Neural cell (in vitro differentiated cells): Measurements from ENCODE around the gene MAP2. TPM values are rescaled to one million over a fixed set of nuclear protein-coding genes. Genes with fewer than 3 reads are reported as not detected.

Experiments
- H2AFZ ChIP-seq: fragments of 200-600, 300-800 bp; sonication (generic), shearing (Covaris generic); 2 replicates; pipeline ENCODE4 v1.6.0; 2014; ENCODE audit warnings: low read depth, mild to moderate bottlenecking, antibody characterized with exemption, low read length, moderate library complexity
- H3F3A ChIP-seq: fragments of 200-600 bp; shearing (Covaris generic); 2 replicates; pipeline ENCODE4 v1.6.1; 2016; ENCODE audit warnings: mild to moderate bottlenecking, moderate library complexity, mixed read lengths, antibody characterized with exemption, low read length; ENCODE audit not compliant: insufficient read depth, poor library complexity, severe bottlenecking
- H3K27ac ChIP-seq: fragments of 200-600, 300-800 bp; sonication (generic), shearing (Covaris generic); 2 replicates; pipeline ENCODE4 v1.5.1; 2014; ENCODE audit warnings: mild to moderate bottlenecking, low read length, moderate library complexity
- H3K27me3 ChIP-seq: fragments of 300-800, 200-600 bp; sonication (generic), shearing (Covaris generic); 2 replicates; pipeline ENCODE4 v1.6.0; 2014; ENCODE audit warnings: mild to moderate bottlenecking, low read depth, low read length, moderate library complexity; ENCODE audit not compliant: insufficient read depth
- H3K36me3 ChIP-seq: fragments of 300-800, 200-600 bp; sonication (generic), shearing (Covaris generic); 2 replicates; pipeline ENCODE4 v1.5.1; 2014; ENCODE audit warnings: mild to moderate bottlenecking, antibody characterized with exemption, low read length, moderate library complexity; ENCODE audit not compliant: insufficient read depth
- H3K4me2 ChIP-seq: fragments of 300-800, 200-600 bp; sonication (generic), shearing (Covaris generic); 2 replicates; pipeline ENCODE4 v1.6.0; 2014; ENCODE audit warnings: mild to moderate bottlenecking, low read length
- H3K4me3 ChIP-seq: fragments of 300-800, 200-600 bp; sonication (generic), shearing (Covaris generic); 2 replicates; pipeline ENCODE4 v1.5.1; 2014; ENCODE audit warnings: mild to moderate bottlenecking, low read length, moderate library complexity
- H3K79me2 ChIP-seq: fragments of 200-600 bp; shearing (Covaris generic); replicated peaks from 2 replicates; pipeline ENCODE4 v1.6.0; 2014; ENCODE audit warnings: mild to moderate bottlenecking, low read length, moderate library complexity; ENCODE audit not compliant: insufficient read depth
- H3K9ac ChIP-seq: fragments of 300-800, 200-600 bp; sonication (generic), shearing (Covaris generic); 2 replicates; pipeline ENCODE4 v1.6.1; 2016; ENCODE audit warnings: mild to moderate bottlenecking, low read length, mixed read lengths
- H3K9me2 ChIP-seq: fragments of 200-600 bp; shearing (Covaris generic); 2 replicates; pipeline ENCODE4 v1.6.1; 2016; ENCODE audit warnings: mild to moderate bottlenecking, low read length, mixed read lengths; ENCODE audit not compliant: insufficient read depth
- H3K9me3 ChIP-seq: fragments of 200-600, 300-800 bp; sonication (generic), shearing (Covaris generic); 2 replicates; pipeline ENCODE4 v1.6.1; 2016; ENCODE audit warnings: mild to moderate bottlenecking, mixed run types, low read length, moderate library complexity, mixed read lengths
- H4K20me1 ChIP-seq: fragments of 200-600 bp; shearing (Covaris generic); 2 replicates; pipeline ENCODE4 v1.6.1; 2016; ENCODE audit warnings: mild to moderate bottlenecking, mixed run types; ENCODE audit not compliant: insufficient read depth
- CTCF ChIP-seq: fragments of 450-650 bp; IDR thresholded peaks from 2 replicates; pipeline ENCODE4 v1.5.1; 2014; ENCODE audit warnings: antibody characterized with exemption, mild to moderate bottlenecking, moderate library complexity; ENCODE audit not compliant: poor library complexity, severe bottlenecking
- EP300 ChIP-seq: fragments of 450-650 bp; conservative IDR thresholded peaks from 2 replicates; pipeline ENCODE4 v1.6.1; 2014; ENCODE audit warnings: antibody characterized with exemption, mild to moderate bottlenecking, moderate library complexity; ENCODE audit not compliant: poor library complexity, severe bottlenecking
- EZH2 ChIP-seq: fragments of 200-600, 300-800 bp; shearing (Covaris generic), sonication (generic); IDR thresholded peaks from 2 replicates; pipeline ENCODE4 v1.6.1; 2014; ENCODE audit warnings: antibody characterized with exemption, low read length, borderline replicate concordance, mild to moderate bottlenecking; ENCODE audit not compliant: insufficient read depth, poor library complexity, severe bottlenecking
- MXI1 ChIP-seq: fragments of 450-650 bp; conservative IDR thresholded peaks from 2 replicates; pipeline ENCODE4 v1.6.1; 2014; ENCODE audit warnings: antibody characterized with exemption, mild to moderate bottlenecking; ENCODE audit not compliant: poor library complexity, severe bottlenecking
- POLR2AphosphoS5 ChIP-seq: IDR thresholded peaks from 2 replicates; pipeline ENCODE4 v1.6.1; 2012
- RAD21 ChIP-seq: fragments of 450-650 bp; conservative IDR thresholded peaks from 2 replicates; pipeline ENCODE4 v1.6.1; 2014; ENCODE audit warnings: antibody characterized with exemption, mild to moderate bottlenecking, moderate library complexity
- REST ChIP-seq: IDR thresholded peaks from 2 replicates; pipeline ENCODE4 v1.6.1; 2012; ENCODE audit warnings: borderline replicate concordance
- SMC3 ChIP-seq: fragments of 450-650 bp; conservative IDR thresholded peaks from 2 replicates; pipeline ENCODE4 v1.6.1; 2014; ENCODE audit warnings: antibody characterized with exemption, mild to moderate bottlenecking, moderate library complexity; ENCODE audit not compliant: poor library complexity
- TAF1 ChIP-seq: IDR thresholded peaks from 2 replicates; pipeline ENCODE4 v1.6.1; 2012; ENCODE audit warnings: low read depth
- polyA plus RNA-seq: library from polyadenylated mRNA; depleted of rRNA; stranded (reverse); fragments of >200 nt; gene quantifications from 2 replicates; pipeline ENCODE4 v1.2.3, GENCODE V29; 2014

Gene MAP2
- polyA plus RNA-seq, 1 donor from 2014 or later: 450 TPM

GRCh38 chr2:209498614-209499013 is 74.8 kb downstream of the MAP2 start:
- peaks cover 5% of the 10 kb centered on the region for H3F3A ChIP-seq
- H3K36me3 ChIP-seq: no peaks in the 10 kb centered on the region
- no peaks in the 10 kb centered on the region for H3K27me3 ChIP-seq
- no peak overlapping the region for H3K4me2 ChIP-seq
- no peak overlapping the region for H3K9ac ChIP-seq
- peaks cover 42% of the 10 kb centered on the region for H3K79me2 ChIP-seq
- no peak overlapping the region for H3K4me3 ChIP-seq
- no peak overlapping the region for H3K27ac ChIP-seq
- TF ChIP-seq TAF1 (no peak), EZH2 (no peak), REST (no peak), POLR2AphosphoS5 (no peak), MXI1 (no peak), RAD21 (no peak), CTCF (no peak), EP300 (no peak), SMC3 (no peak)
- no peaks in the 10 kb centered on the region for H4K20me1 ChIP-seq
- H2AFZ ChIP-seq: no peak overlapping the region
- no peaks in the 10 kb centered on the region for H3K9me2 ChIP-seq
- H3K9me3 ChIP-seq: no peaks in the 10 kb centered on the region

DNA sequence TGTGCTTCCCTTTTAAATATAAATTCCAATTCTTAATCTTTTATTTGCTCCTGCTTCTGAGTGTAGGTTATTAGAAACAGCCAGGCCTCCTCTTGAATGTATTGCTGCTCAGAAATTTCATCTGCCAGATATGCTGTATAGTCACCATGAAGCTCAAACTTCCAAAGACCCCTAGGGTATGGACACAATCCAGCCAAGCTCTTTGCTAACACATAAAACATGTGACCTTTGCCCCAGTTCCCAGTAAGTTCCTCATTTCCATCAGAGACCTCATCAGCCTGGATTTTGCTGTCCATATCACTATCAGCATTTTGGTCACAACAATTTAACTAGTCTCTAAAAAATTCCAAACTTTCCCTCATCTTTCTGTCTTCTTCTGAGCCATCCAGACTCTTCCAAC is 75.2 kb downstream of the MAP2 start:
- H3K79me2 ChIP-seq: peaks cover 44% of the 10 kb centered on the region
- no peak overlapping the region for H3K4me2 ChIP-seq
- no peak overlapping the region for H3K27ac ChIP-seq
- no peaks in the 10 kb centered on the region for H4K20me1 ChIP-seq
- H3F3A ChIP-seq: peaks cover 5% of the 10 kb centered on the region
- H3K9me3 ChIP-seq: no peaks in the 10 kb centered on the region
- no peaks in the 10 kb centered on the region for H3K9me2 ChIP-seq
- no peak overlapping the region for H2AFZ ChIP-seq
- no peak overlapping the region for H3K9ac ChIP-seq
- H3K4me3 ChIP-seq: no peak overlapping the region
- TF ChIP-seq MXI1 (no peak), POLR2AphosphoS5 (no peak)
- no peaks in the 10 kb centered on the region for H3K27me3 ChIP-seq
- H3K36me3 ChIP-seq: no peaks in the 10 kb centered on the region

- H3K4me2 ChIP-seq: no peak overlapping the region
- TF ChIP-seq SMC3 (no peak), POLR2AphosphoS5 (no peak), TAF1 (no peak), CTCF (no peak), MXI1 (no peak)
- no peak overlapping the region for H3K27ac ChIP-seq
- H3K36me3 ChIP-seq: no peaks in the 10 kb centered on the region
- H4K20me1 ChIP-seq: no peaks in the 10 kb centered on the region
- peaks cover 61% of the 10 kb centered on the region for H3K79me2 ChIP-seq
- no peaks in the 10 kb centered on the region for H3K27me3 ChIP-seq
- no peaks in the 10 kb centered on the region for H3K9me3 ChIP-seq
- H3K4me3 ChIP-seq: no peak overlapping the region
- no peak overlapping the region for H3K9ac ChIP-seq
- no peak overlapping the region for H2AFZ ChIP-seq
- no peaks in the 10 kb centered on the region for H3K9me2 ChIP-seq
- no peaks in the 10 kb centered on the region for H3F3A ChIP-seq
Measured at GRCh38 chr2:209501579-209501978, 77.7 kb downstream of the MAP2 start.
